GM18511 (cell line): Measurements from ENCODE around the gene EPYC.
"Not testable (repeated sequence)": the region's sequence is repeated elsewhere in the genome, so short reads cannot be mapped to it uniquely, and the experiment has no call there.

Source experiments
- ATAC-seq: cut with Tn5 transposase; IDR thresholded peaks from one replicate; pipeline ENCODE4 v1.9.1; 2021; ENCODE audit warnings: mild to moderate bottlenecking, moderate library complexity; ENCODE audit not compliant: unreplicated experiment

Gene EPYC

GRCh38 chr12:90991952-90992465 lies 12.8 kb downstream of the EPYC start:
- no peak for ATAC-seq

GRCh38 chr12:90990611-90991010 lies 14.2 kb downstream of the EPYC start:
- ATAC-seq, result no peak

GRCh38 chr12:90989686-90990111 lies 15.1 kb downstream of the EPYC start:
- no peak for ATAC-seq

- ATAC-seq, result peak; percentile 57
Observed at GRCh38 chr12:90987520-90987919, 17.3 kb downstream of the EPYC start.

GRCh38 chr12:90987101-90987500 lies 17.7 kb downstream of the EPYC start:
- ATAC-seq, result no peak

- not testable (repeated sequence) for ATAC-seq
Observed at GRCh38 chr12:90985331-90985730, 19.4 kb downstream of the EPYC start.

- no peak for ATAC-seq
Observed at GRCh38 chr12:90984114-90984513, 20.7 kb downstream of the EPYC start.

- no peak for ATAC-seq
Observed at GRCh38 chr12:90982170-90982569, 22.6 kb downstream of the EPYC start.

- no peak for ATAC-seq
Observed at GRCh38 chr12:90979951-90980350, 24.8 kb downstream of the EPYC start.

GRCh38 chr12:90979019-90979418 lies 25.8 kb downstream of the EPYC start:
- no peak for ATAC-seq

- peak; percentile 87 for ATAC-seq
Observed at GRCh38 chr12:90978117-90978770, 26.5 kb downstream of the EPYC start.

GRCh38 chr12:90977224-90977623 lies 27.5 kb downstream of the EPYC start:
- ATAC-seq, result no peak

- ATAC-seq, result no peak
Observed at GRCh38 chr12:90974286-90974685, 30.5 kb downstream of the EPYC start.

- no peak for ATAC-seq
Observed at GRCh38 chr12:90972226-90972625, 32.5 kb downstream of the EPYC start.

- ATAC-seq, result no peak
Observed at GRCh38 chr12:90970911-90971310, 33.9 kb downstream of the EPYC start.

- ATAC-seq, result no peak
Observed at GRCh38 chr12:90970471-90970870, 34.3 kb downstream of the EPYC start.

- ATAC-seq, result no peak
Observed at GRCh38 chr12:90969851-90970250, 34.9 kb downstream of the EPYC start.

GRCh38 chr12:90969346-90969745 lies 35.4 kb downstream of the EPYC start:
- no peak for ATAC-seq

- ATAC-seq, result peak; percentile 75
Observed at GRCh38 chr12:90965204-90965603, 39.6 kb downstream of the EPYC start.

- ATAC-seq, result no peak
Observed at GRCh38 chr12:90964616-90965015, 40.2 kb downstream of the EPYC start.

GRCh38 chr12:90963946-90964345 lies 40.8 kb downstream of the EPYC start:
- no peak for ATAC-seq

GRCh38 chr12:90961154-90961553 lies 43.6 kb downstream of the EPYC start:
- ATAC-seq, result no peak

- ATAC-seq, result peak; percentile 85
Observed at GRCh38 chr12:90959538-90960139, 45.1 kb downstream of the EPYC start.
